Endothelial cell (in vitro differentiated cells): ENCODE measurements around the gene TMTC4. TPM values are rescaled to one million over a fixed set of nuclear protein-coding genes. Genes with fewer than 3 reads are reported as not detected.

ENCODE experiments used
- DNase-seq: peaks from one replicate; pipeline ENCODE4 v3.0.0; 2021; ENCODE audit warnings: low spot score
- H3K27ac Mint-ChIP-seq: one replicate; pipeline ENCODE4 v1.8.0; 2021; ENCODE audit warnings: mixed read lengths, inconsistent platforms; ENCODE audit not compliant: unreplicated experiment
- H3K27me3 Mint-ChIP-seq: one replicate; pipeline ENCODE4 v1.8.0; 2021; ENCODE audit warnings: mild to moderate bottlenecking, moderate library complexity, mixed read lengths, inconsistent platforms; ENCODE audit not compliant: unreplicated experiment
- H3K36me3 Mint-ChIP-seq: one replicate; pipeline ENCODE4 v1.8.0; 2021; ENCODE audit warnings: mild to moderate bottlenecking, low read depth, mixed read lengths, inconsistent platforms; ENCODE audit not compliant: unreplicated experiment
- H3K4me1 Mint-ChIP-seq: one replicate; pipeline ENCODE4 v1.8.0; 2021; ENCODE audit warnings: mild to moderate bottlenecking, mixed read lengths, inconsistent platforms; ENCODE audit not compliant: unreplicated experiment
- H3K4me3 Mint-ChIP-seq: one replicate; pipeline ENCODE4 v1.8.0; 2021; ENCODE audit warnings: mild to moderate bottlenecking, mixed read lengths, inconsistent platforms; ENCODE audit not compliant: unreplicated experiment
- H3K9me3 Mint-ChIP-seq: one replicate; pipeline ENCODE4 v1.8.0; 2021; ENCODE audit warnings: mixed read lengths, inconsistent platforms; ENCODE audit not compliant: unreplicated experiment
- total RNA-seq: library from RNA; stranded (reverse); fragmentation: NEBNext Ultra II Directional; extraction: Animal tissue kit (Norgen Biotek cat#: 25700); gene quantifications from one replicate; pipeline ENCODE4 v1.2.1, GENCODE V29; 2021; ENCODE audit not compliant: unreplicated experiment
- TF ChIP-seq, protein P1 (sequence below): fragments of 200-600 bp; sonication (generic); IDR thresholded peaks from one replicate; pipeline ENCODE4 v1.5.0; 2021; ENCODE audit warnings: antibody characterized with exemption; ENCODE audit not compliant: unreplicated experiment

Gene TMTC4
- total RNA-seq, 1 donor from 2014 or later: 40.1 TPM

GRCh38 chr13:100636004-100636403 lies 38.6 kb downstream of the TMTC4 start:
- Mint-ChIP-seq H3K4me1 (peaks cover under 1% of the 10 kb centered on the region), H3K4me3 (no peak overlapping the region), H3K36me3 (peaks cover 36% of the 10 kb centered on the region), H3K27me3 (no peaks in the 10 kb centered on the region), H3K9me3 (no peaks in the 10 kb centered on the region), H3K27ac (no peak overlapping the region)
- TF ChIP-seq, protein P1, sequence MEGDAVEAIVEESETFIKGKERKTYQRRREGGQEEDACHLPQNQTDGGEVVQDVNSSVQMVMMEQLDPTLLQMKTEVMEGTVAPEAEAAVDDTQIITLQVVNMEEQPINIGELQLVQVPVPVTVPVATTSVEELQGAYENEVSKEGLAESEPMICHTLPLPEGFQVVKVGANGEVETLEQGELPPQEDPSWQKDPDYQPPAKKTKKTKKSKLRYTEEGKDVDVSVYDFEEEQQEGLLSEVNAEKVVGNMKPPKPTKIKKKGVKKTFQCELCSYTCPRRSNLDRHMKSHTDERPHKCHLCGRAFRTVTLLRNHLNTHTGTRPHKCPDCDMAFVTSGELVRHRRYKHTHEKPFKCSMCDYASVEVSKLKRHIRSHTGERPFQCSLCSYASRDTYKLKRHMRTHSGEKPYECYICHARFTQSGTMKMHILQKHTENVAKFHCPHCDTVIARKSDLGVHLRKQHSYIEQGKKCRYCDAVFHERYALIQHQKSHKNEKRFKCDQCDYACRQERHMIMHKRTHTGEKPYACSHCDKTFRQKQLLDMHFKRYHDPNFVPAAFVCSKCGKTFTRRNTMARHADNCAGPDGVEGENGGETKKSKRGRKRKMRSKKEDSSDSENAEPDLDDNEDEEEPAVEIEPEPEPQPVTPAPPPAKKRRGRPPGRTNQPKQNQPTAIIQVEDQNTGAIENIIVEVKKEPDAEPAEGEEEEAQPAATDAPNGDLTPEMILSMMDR: no peak
- no peak for DNase-seq

DNA sequence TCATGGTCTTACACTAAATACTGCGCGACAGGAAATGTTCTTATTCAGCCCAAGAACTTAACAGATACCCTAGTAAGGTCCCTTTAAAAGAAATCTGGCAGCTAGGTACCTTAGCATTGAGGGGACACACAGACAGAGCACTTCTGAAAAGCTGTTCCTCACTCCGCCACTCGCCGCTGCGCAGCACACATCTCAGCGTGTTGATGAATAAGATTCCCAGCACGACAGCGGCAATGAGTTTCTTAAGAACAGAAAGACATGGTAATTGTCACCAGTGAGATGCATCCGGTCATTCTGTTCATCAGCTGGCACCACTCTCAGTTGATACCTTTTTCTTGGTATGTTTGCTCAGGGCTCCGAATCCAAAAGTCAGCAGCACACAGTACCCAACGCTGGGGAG lies 39.9 kb downstream of the TMTC4 start:
- DNase-seq: no peak
- TF ChIP-seq, protein P1: no peak
- peak overlapping the region; percentile 28 for H3K4me3 Mint-ChIP-seq
- peaks cover 43% of the 10 kb centered on the region for H3K36me3 Mint-ChIP-seq
- H3K27ac Mint-ChIP-seq: no peak overlapping the region
- peaks cover 12% of the 10 kb centered on the region for H3K4me1 Mint-ChIP-seq
- H3K27me3 Mint-ChIP-seq: no peaks in the 10 kb centered on the region
- H3K9me3 Mint-ChIP-seq: no peaks in the 10 kb centered on the region

- TF ChIP-seq, protein P1: no peak
- peaks cover 48% of the 10 kb centered on the region for H3K36me3 Mint-ChIP-seq
- H3K4me3 Mint-ChIP-seq: no peak overlapping the region
- H3K27ac Mint-ChIP-seq: no peak overlapping the region
- no peaks in the 10 kb centered on the region for H3K27me3 Mint-ChIP-seq
- H3K9me3 Mint-ChIP-seq: no peaks in the 10 kb centered on the region
- no peak for DNase-seq
- peaks cover 14% of the 10 kb centered on the region for H3K4me1 Mint-ChIP-seq
Observed at GRCh38 chr13:100633461-100633860, 41.1 kb downstream of the TMTC4 start.

GRCh38 chr13:100630555-100630954 lies 44.0 kb downstream of the TMTC4 start:
- Mint-ChIP-seq H3K36me3 (peaks cover 53% of the 10 kb centered on the region), H3K27me3 (peaks cover 5% of the 10 kb centered on the region), H3K9me3 (no peaks in the 10 kb centered on the region), H3K27ac (peak overlapping the region; percentile 52), H3K4me3 (no peak overlapping the region), H3K4me1 (peaks cover 16% of the 10 kb centered on the region)
- DNase-seq: no peak
- TF ChIP-seq, protein P1: no peak

- TF ChIP-seq, protein P1: no peak
- no peak for DNase-seq
- H3K4me3 Mint-ChIP-seq: no peak overlapping the region
- H3K9me3 Mint-ChIP-seq: no peaks in the 10 kb centered on the region
- H3K27ac Mint-ChIP-seq: no peak overlapping the region
- H3K27me3 Mint-ChIP-seq: peaks cover 5% of the 10 kb centered on the region
- peaks cover 52% of the 10 kb centered on the region for H3K36me3 Mint-ChIP-seq
- peaks cover 16% of the 10 kb centered on the region for H3K4me1 Mint-ChIP-seq
Observed at GRCh38 chr13:100627120-100627519, 47.5 kb downstream of the TMTC4 start.
